Activated T-cell treated with anti-CD3 and anti-CD28 coated beads for 48 hours (primary cell): ENCODE data around the gene NR5A1.

Source experiments
- DNase-seq: peaks from one replicate; pipeline ENCODE4 v3.0.0-alpha.2; 2020; ENCODE audit warnings: low read depth

NR5A1 gene

DNA sequence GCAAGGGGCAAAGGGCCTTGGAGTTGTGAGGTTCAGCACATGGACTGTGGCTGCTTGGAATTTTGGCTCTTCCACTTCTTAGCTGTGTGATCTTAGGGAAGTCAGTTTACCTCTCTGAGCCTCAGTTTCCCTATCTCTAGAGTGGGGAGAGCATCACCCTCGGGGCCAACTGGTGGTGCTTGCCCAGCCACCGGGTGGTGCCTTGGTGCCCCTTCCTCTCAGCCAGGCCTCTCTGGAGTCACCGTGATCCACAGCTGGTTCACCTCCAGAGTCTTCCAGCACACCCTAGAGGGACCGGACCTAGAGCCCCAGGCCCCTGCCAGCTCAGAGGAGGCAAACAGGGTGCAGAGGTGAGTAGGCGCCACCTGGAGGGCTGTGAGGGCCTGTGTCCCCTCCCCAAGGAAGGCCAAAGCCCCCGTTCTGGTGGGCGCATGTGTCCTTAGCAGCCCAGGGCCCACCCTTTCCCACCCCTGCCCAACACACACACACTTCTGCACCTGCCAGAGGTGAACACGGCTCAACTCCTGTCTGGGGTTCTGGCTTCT is 49.2 kb downstream of the NR5A1 start:
- no peak for DNase-seq

DNA sequence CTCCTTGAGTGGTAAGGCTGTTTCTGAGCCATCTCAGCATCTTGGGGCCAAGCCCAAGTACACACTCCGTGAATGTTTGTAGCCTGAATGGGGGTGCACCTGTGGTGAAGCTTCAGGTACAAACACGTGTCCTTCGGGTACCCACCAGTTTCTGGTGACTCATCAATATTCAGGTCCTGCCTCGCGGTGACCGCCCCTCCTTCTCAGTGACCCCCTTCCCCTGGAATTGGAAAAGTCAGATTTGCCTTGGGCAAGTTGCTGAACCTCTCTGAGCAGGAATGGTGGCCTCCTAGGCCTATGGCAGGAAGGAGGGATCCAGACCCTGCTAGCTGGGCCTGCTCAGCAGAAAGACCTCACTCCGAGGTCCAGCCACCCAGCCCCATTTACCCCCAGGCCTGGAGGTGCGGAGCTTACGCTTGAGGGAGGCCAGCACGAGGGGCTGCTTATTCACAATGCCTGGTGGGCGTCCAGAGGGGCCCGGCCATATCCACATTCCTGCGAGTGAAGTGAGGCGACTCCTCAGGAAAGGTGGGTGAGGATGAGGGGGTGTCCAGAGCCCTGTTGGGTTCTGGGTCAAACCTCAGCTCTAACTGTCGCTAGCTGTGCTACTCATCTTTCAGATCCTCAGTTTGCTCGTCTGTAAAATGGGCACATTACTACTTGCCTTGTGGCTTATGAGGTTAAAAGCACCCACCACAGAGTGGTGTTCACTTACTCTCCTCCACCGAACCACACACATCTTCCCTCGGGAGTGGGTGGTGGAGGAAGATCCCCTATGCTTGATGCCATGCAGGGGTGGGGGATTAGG is 49.9 kb downstream of the NR5A1 start:
- no peak for DNase-seq

DNA sequence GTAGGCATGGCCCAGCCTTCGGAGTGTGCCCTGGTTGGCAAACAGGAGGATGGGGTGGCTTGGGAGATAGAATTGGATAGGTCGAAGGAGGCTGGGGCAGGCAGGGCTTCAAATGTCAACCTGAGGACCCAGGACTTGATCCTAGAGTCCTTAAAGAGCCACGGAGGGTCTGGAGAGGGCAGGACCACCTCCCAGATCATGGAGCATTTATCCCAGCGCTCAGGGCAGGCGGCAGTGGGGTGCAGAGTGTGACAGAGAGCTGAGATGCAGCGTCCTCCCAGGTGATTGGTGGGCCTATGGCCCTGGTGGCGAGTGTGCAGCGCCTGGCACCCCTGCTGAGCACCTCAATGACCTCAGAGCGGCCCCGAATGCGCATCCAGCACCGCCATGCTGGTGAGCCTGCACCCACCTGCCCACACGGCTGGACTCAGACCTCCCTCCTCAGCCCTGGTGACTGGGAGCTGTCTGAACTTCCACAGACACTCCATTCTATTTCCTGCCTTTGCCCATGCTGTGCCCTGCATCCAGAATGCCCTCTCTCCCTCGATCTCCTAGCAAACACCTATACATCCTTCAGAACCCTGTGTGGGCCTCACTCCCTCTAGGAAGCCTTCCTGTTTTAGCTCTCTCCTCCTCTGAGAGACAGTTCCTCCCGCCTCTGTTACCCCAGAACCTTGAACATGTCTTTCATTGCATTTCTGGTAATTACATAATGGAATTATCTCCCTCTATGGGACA is 50.7 kb downstream of the NR5A1 start:
- no peak for DNase-seq

DNA sequence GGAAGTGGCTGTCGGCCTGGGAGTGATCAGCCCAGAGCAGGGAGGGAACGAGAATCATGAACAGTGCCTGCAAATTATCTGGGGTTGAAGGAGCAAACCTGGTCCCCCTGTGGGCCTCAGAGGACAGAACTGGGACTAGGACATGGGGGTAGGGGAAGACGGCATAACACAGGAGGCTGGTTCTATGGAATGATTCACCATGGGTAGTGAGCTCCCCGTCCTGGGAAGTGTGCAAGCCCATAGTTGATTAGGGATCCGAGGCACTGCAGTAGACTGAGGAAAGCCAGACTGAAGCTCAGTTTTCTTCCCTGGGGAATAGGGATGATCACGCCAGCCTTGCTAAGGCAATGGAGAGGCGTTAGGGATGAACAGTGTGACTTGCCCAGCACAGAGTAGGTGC is 51.4 kb downstream of the NR5A1 start:
- no peak for DNase-seq

DNA sequence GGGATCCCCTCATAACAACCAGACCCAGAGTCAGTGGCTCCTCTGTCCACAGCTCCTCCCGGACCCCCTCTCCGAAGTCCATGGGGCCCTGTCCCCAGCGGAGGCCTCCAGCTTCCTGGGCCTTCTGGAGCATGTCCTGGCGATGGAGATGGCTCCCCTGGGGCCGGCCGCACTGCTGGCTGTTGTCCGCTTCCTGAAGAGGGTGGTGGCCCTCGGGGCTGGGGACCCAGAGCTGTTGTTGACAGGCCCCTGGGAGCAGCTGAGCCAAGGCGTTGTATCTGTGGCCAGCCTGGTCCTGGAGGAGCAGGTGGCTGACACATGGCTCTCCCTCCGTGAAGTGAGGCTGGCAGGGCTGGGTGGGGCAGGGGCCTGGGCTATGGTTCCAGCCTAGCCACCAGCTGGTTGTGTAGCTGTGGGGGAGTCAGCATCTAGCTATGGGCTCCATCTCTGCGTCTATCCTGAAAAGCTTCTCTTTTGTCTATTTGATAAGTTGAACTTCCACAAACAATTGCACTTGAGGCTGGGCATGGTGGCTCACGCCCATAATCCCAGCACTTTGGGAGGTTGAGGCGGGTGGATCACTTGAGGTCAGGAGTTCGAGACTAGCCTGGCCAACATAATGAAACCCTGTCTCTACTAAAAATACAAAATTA is 52.3 kb downstream of the NR5A1 start:
- no peak for DNase-seq

DNA sequence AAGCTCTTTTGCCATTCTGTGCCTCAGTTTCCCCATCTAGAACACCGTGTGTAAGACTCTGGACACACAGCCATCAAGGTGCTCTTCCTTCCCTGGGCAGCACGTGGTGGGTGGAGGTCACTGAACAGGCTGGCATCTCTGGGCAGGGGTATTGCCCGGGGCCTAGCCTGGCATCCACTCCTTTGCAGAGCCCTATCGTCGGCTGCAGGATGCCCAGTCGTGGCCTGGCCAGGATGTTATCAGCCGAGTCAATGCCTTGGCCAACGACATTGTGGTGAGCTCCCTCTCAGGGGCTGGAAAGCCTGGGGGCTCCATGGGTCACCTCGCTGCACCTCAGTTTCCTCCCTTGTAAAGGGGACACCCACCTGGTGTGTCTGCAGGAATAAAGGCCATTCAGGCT is 52.9 kb downstream of the NR5A1 start:
- no peak for DNase-seq

DNA sequence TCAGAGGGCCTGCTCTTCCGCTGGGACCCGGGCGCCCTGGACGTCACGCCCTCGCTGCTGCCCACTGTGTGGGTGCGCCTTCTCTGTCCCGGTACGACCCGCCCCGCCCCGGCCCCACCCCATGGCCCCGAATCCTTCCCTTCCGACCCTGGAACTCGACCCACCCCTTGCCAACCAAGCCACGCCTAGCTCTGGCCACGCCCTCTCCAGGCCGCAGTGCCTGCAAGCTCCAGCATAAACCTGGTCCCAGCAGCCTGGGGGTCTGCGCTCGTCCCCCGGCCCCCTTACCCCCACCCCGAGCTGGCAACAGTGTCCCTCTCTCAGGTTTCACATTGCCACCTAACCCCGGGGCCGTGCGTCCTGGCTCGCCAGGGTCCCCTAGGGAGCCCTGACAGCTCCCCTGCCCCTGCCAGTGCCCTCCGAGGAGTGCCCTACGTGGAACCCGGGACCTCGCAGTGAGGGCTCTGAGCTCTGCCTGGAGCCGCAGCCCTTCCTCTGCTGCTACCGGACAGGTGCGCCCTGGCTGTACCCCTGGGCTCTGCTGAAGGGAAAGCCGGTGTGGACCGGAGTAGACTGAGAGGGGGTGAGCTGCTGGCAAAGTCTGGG is 53.5 kb downstream of the NR5A1 start:
- DNase-seq = no peak

DNA sequence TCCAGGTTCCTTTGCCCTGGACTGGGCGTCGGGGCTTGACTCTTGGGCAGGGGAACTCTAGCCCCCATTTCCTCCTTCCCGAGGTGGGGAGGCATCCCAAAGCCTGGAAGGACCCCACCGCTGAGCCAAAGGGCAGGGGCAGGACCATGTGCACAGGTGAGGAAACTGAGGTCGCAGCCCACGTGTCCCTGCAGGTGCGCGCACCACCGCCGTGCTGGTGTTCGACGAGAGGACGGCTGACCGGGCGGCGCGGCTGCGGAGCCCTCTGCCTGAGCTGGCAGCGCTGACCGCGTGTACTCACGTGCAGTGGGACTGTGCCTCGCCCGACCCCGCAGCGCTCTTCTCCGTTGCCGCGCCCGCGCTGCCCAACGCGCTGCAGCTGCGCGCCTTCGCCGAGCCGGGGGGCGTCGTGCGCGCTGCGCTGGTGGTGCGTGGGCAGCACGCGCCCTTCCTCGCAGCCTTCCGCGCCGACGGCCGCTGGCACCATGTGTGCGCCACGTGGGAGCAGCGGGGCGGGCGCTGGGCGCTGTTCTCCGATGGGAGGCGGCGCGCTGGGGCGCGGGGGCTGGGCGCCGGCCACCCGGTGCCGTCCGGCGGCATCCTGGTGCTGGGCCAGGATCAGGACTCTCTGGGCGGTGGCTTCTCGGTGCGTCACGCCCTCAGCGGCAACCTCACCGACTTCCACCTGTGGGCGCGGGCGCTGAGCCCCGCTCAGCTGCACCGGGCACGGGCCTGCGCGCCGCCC is 54.2 kb downstream of the NR5A1 start:
- no peak for DNase-seq

DNA sequence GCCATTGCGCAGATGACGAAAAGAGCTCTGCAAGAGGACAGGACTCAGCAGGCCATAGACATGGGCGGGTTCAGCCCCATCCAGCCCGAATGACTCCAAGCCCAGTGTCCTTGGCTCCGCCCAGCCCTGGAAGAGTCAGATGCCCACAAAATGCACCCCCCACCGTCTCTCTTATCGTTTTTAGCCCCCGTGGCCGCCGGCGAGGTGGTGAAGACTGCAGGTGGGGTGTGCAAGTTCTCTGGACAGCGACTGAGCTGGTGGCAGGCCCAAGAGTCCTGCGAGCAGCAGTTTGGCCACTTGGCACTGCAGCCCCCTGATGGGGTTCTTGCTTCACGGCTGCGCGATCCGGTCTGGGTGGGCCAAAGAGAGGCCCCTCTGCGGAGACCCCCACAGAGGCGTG is 54.9 kb downstream of the NR5A1 start:
- DNase-seq = no peak

DNA sequence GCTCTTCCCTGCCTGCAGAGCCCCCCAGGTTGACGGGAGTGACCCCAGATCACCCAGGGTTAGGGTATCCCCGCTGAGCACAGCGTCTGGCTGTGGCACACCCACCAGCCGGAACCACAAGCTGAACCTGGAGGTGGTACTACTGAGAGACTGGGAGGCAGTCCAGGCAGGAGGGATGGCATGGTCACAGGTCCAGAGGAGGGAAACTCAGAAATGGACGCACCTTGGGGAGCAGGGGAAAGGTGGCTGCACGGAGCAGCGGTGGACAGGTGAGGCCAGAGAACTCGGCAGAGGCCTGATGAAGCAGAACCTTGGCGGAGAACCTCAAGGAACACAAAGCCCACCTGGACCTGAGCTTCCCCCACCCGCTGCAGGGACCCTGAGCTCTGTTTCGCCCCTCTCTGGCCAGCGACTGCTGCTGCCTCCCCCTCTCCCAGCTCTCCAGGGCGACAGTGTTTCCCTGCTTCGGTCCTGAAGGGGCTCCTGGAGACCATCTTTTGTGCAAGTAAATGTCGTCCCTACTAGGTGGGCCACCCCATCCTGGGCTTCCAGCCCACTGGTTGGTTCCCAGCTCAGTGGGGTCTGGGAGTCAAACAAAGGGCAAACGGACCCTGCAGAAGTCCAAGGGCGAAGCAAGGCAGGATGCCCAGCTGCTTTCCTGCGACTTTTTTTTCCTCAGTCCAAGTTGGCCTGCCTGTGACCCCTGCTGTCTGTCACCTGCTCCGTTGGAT is 56.1 kb downstream of the NR5A1 start:
- no peak for DNase-seq

DNA sequence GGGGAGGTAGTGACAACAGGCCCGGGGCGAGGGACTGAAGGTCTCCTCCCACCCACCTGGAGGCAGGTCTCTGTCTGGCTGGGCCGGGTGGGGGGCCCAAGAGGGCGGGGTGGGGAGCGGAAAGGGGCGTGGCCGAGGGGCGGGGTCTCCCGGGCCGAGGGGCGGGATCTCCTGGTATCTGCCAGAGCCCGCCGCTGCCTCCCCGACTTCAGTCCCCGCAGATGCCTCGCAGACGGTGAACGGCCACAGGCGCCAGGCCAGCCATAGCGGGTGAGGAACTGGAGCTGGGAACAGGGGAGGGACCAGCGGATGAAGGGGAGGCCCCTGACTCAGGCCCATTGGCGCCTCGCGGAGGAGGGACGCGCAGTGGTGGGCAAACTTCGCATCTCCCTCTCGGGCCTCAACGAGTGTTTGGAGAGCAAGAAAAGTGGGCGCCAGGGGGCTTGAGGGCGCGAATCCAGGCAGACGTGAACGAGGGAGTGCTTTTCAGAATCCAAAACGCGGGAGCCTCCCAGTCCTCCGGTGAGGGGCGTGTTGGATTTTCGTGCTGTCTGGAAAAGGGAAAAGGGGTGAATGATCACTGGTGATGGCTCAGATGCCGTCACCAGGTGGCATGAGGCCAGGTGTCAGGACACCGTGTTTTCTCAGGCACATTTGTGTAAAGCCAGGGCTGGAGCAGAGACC is 56.8 kb downstream of the NR5A1 start, which contains the start of gene ADGRD2:
ADGRD2 (plus strand) TSS at position 211 of the 684 bp plus-strand sequence. CDS start 1,216 bp downstream, outside the sequence.
- no peak for DNase-seq

DNA sequence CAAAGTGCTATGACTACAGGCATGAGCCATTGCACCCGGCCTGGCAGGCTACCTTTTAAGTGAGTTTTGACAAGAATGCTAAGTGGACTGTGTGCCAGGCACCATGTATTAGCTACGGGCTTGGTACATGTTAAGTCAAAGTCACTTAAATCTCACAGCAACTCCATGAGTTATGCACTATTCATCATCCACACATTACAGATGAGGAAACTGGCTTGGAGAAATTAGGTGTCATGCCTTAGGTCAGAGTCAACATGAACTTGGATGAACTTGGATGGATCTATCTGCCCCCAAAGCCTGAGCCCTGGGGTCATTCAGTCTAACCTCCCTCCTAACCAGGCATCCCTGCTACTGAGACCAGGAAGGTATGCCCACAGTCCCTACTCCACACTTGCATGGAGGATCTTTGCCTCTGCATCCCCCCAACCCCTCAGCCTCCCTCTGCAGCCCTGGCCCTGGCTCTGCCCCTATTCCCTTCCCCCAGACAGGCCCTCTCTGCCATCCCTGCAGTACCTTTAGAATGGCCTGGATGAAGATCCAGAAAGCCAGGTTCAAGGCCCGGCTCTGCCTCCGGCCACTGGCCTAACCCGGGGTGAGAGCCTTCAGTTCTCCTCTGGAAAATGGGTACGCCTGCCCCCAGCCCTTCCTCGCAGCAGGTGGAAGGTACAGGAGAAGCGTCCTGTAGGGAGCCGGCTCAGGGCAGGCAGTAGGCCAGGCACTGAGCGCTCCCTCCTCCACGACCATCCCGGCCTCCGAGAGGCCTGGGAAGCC is 57.6 kb downstream of the NR5A1 start:
- no peak for DNase-seq

DNA sequence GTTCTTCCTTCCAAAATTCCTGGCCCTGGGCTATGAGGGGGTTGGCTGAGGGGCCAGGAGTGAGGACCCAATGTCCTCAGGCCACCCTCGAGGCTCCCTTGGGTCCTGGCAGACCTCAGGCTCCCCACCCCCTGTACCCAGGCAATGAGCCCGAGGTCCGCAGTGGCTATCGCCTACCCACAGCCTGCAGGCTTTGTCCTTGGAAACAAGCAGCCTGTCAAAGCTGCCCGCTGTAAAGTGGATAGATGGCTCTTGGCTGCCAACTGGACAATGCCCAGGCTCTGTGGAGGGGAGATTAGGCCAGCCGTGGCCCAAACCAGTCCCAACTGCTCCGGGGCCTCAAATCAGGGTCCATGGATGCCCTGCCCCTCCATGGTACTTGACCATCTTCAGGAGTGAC is 59.2 kb downstream of the NR5A1 start:
- DNase-seq = no peak

DNA sequence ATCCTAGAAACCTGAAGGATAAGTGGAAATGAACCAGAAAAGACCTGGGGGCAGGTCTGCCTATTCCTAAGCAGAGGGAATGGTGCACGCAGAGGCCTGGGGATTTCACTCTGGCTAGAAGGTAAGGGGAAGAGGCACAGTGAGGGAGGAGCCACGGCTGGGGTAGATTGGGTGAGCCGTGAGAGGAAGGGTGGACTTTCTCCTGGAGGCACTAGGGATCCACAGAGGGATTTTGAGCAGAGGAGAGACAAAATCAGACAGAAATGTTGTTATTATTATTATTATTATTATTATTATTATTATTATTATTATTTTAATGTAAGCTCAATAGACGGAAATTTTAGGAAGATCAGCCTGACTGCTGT is 59.9 kb downstream of the NR5A1 start:
- no peak for DNase-seq

DNA sequence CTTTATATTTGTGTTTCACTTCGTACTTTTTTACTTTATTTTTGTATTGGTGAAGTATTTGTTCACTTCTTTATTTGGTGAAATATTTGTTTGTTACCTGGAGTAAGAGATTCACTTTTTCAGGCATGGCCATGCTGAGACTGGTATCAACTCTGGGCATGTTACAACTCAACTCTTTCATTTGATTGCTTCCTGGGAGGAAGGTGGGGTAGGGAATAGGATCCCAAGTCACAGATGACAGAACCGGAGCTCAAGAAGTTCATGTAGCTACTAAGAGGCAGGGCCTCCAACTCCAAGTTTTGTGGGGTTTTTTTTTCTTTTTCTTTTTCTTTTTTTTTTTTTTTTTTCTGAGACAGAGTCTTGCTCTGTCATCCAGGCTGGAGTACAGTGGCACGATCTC is 63.0 kb downstream of the NR5A1 start:
- DNase-seq = no peak

DNA sequence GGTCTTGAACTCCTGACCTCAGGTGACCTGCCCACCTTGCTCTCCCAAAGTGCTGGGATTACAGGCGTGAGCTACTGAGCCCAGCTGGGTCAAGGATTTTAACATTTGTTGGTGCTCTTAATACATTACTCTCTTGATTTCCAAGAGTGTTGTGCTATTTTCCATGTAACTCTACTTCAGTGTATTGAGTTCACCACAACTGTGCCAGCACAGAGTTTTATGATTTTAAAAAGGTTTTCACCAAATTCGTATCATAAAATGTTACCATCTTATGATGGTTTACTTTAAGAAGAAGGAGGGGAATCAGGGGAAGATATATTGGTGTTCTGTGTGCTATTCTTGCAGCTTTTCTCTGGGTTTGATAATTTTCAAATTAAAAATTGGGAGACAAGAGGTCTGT is 63.6 kb downstream of the NR5A1 start:
- DNase-seq = no peak

DNA sequence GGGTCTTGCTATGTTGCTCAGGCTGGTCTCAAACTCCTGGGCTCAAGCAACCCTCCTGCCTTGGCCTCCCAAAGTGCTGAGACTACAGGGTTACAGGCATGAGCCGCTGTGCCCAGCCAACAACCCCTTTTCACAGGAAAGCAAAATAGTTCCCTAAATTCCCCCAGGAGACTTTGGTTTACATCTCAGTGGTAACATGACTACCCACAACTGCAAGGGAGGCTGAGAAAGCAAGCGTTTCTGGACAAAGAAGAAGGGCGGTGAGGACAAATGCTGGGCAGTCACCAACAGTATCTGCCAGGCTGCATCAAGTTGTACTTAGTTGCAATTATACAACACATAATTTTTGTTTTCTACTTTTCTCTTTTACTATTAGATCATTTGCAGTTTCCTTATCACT is 64.4 kb downstream of the NR5A1 start:
- no peak for DNase-seq

DNA sequence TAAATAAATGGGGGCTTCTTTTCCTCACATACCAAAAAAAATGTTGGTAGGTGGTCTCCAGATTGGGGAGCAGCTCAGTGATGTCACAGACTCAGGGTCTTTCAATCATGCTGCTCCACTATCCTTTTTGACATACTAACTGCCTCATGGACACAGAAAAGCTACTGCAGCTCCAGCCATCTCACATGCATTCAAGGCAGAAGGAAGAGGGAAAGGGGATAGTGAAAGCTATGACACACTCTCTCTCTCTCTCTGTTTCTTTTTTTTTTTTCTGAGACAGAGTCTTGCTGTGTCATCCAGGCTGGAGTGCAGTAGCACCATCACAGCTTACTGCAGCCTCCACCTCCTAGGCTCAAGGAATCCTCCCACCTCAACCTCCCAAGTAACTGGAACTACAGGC is 64.8 kb downstream of the NR5A1 start:
- no peak for DNase-seq

DNA sequence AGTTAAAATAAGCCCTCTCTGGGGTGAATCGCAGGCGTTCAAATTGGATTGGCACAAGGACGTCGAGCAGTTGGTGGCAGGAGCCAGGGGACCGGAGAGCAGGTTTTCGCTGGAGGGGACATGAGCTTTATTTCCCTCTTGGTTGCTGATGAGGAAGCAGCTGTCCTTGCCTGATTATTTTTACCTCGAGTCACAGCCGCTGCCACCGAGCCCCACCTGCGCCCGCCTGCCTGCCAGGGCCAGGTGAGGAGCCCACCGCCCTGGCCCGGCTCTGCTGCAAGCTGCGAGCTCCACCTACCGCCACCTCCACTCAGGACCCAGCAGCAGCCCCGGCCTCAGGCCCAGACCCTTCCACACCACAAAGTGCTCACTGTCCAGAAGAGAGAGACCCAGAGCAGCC is 65.9 kb downstream of the NR5A1 start:
- DNase-seq = no peak

DNA sequence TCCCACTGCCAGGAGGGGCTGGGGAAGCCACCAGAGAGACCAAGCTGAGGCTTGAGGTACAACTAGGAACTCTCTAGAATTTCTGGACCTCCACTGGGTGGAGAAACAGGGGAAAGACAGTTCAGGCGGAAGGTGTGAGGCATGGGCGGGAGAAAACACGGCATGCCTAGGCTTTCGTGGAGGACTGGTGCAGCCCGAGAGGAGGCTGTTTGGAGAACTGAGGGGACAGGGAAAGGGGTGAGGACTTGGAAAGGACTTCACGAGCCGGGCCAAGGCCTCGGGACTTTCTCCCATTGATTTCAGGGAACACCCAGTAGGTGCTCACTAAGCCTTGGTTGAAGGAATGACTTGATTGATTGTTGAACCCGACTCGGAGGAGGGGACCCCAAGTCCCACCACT is 66.4 kb downstream of the NR5A1 start:
- DNase-seq = no peak
